Bone marrow (tissue), 2 donors: ENCODE results near the gene LMBR1L.
"Not testable (repeated sequence)": the region's sequence is repeated elsewhere in the genome, so short reads cannot be mapped to it uniquely, and the experiment has no call there.

Experiments used
- DNase-seq, 2 donors: peaks; one replicate each; lab custom pipeline; 2025; lab: John Stamatoyannopoulos, UW

The LMBR1L gene

GRCh38 chr12:49088150-49088931, 22.3 kb downstream of the LMBR1L start:
- peak; percentile 18 to 90 for DNase-seq

GRCh38 chr12:49086116-49086515, 24.5 kb downstream of the LMBR1L start:
- no peak for DNase-seq

GRCh38 chr12:49084438-49084837, 26.2 kb downstream of the LMBR1L start:
- DNase-seq: no peak

- no peak for DNase-seq
These were observed 30.9 kb downstream of the LMBR1L start for GRCh38 chr12:49079793-49080192.

GRCh38 chr12:49070971-49071370, 39.7 kb downstream of the LMBR1L start:
- no peak for DNase-seq

- DNase-seq: peak; percentile 92 to 98
These were observed 40.9 kb downstream of the LMBR1L start, which contains the start of gene RHEBL1 for GRCh38 chr12:49069507-49070346. Gene RHEBL1 (minus strand): TSS chr12:49069979. CDS start chr12:49069785, 194 bp downstream.

- DNase-seq: no peak
These were observed 41.7 kb downstream of the LMBR1L start for GRCh38 chr12:49068879-49069506.

GRCh38 chr12:49066120-49066519, 44.5 kb downstream of the LMBR1L start:
- no peak for DNase-seq

- DNase-seq: no peak
These were observed 45.9 kb downstream of the LMBR1L start for GRCh38 chr12:49064767-49065152.

- DNase-seq: not testable (repeated sequence)
These were observed 48.7 kb downstream of the LMBR1L start for GRCh38 chr12:49061916-49062315.

GRCh38 chr12:49061157-49061650, 49.4 kb downstream of the LMBR1L start:
- no peak for DNase-seq

GRCh38 chr12:49060237-49061156, 50.1 kb downstream of the LMBR1L start, which contains the start of gene KMT2D:
Gene KMT2D (minus strand): TSS chr12:49060794. CDS start chr12:49055324, 5,470 bp downstream.
- peak; percentile 80 to 85 for DNase-seq

- DNase-seq: peak in 1 of 2 donors; percentile 47
These were observed 51.1 kb downstream of the LMBR1L start for GRCh38 chr12:49059299-49060171.

GRCh38 chr12:49059045-49059298, 51.7 kb downstream of the LMBR1L start:
- no peak for DNase-seq

- DNase-seq: no peak
These were observed 52.1 kb downstream of the LMBR1L start for GRCh38 chr12:49058366-49059044.

GRCh38 chr12:49057888-49058287, 52.8 kb downstream of the LMBR1L start:
- DNase-seq: no peak

GRCh38 chr12:49055978-49056754, 54.5 kb downstream of the LMBR1L start:
- peak in 1 of 2 donors; percentile 83 for DNase-seq

- no peak for DNase-seq
These were observed 55.6 kb downstream of the LMBR1L start for GRCh38 chr12:49055092-49055491.

GRCh38 chr12:49054524-49054923, 56.1 kb downstream of the LMBR1L start:
- no peak for DNase-seq
